SH-SY5Y (cell line): ENCODE results near the gene CRAT.

ENCODE experiments used
- GATA2 ChIP-seq: IDR thresholded peaks from 2 replicates; pipeline ENCODE4 v1.6.1; 2011; ENCODE audit warnings: mild to moderate bottlenecking, low read depth, low read length
- GATA3 ChIP-seq: IDR thresholded peaks from 2 replicates; pipeline ENCODE4 v1.6.1; 2011; ENCODE audit warnings: low read depth, mild to moderate bottlenecking, low read length, moderate library complexity

The CRAT gene

DNA sequence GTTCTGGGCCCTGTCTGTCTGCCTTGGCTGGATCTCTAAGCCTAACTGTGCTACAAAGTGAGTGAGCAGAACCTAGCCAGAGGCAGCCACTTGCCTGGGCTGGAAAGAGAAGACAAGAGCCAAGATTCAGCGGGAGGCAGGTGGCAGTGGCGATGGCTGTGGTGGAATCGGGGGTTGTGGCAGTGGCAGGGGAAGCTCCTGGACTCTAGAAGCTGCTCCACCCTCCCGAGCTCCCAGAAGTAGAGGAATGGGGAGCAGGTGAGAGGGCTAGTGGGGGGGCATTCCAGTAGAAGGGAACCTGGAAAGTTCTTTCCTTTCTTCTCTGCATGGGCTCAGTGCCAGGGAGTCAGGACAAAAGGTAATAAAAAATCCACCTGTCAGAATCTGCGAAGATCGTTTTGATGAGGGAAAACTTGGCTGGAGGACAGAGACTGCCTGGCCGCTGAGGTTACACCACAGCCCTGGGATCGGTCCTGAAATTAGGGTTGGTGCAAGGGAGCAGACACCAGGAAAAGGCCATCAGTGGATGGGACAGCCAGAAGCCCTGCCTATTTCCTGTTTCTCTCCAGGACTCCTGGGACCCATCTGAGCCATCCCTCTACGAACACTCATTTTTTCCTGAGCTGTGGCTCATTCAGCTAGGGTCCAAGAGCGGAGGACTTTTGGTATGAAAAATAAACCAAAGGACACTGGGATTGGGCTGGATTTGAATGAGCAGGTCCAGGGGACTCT, 1.6 kb downstream of the CRAT start:
- no peak for TF ChIP-seq GATA2

DNA sequence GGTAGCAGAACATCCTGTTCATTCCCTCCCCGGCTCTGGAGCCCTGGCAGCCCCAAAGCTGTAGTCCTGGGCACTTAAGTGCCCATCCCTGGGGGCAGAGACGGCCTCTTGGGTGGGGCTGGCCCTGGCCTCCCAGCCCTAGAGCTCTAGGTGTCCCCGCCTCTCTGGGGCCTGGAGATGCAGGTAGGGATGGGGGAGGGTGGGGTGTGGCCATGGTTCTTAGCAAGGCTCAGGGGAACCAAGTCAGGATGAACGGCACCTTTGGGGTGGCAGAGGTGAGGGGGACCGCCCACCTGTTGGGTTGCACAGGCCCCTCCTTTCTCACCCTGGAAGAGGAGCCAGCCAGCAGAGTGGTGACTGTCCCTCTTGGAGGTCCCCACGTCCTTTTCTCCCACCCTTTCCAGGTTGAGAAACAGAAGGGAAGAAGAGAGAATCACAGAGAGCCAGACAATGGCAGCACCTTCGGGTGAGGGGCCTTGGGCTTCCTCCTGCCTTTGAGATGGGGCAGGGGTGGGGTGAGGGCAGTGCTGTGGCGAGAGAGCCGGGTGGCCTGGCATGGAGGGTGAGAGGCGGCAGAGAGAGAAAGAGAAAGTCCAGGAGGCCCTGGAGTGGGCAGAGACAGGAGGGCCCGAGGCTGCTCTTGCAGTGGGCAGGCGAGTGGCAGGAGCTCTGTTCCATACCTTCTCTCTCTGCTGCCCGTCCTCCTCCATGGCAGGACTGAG, 2.3 kb downstream of the CRAT start:
- TF ChIP-seq GATA3 (no peak), GATA2 (no peak)

DNA sequence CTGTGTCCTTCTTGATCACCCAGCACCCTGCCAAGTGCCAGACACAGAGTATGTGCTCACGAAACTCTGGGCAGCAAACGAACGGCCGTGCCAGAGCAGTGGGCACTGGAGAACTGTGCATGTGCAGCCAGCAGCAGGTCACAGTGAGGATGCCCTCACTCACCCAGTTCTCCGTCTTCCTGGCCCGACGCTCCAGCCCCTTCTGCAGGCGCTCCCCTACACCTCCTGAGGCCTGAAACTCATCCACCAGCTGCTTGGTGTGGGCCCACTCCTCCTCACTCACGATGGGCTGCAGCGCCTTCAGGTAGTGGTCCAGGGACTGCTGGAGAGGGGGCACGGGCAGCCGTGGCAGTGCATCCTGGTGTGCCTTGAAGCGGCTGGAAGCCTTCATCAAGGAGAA, 2.9 kb downstream of the CRAT start:
- TF ChIP-seq GATA2: no peak
- no peak for TF ChIP-seq GATA3

DNA sequence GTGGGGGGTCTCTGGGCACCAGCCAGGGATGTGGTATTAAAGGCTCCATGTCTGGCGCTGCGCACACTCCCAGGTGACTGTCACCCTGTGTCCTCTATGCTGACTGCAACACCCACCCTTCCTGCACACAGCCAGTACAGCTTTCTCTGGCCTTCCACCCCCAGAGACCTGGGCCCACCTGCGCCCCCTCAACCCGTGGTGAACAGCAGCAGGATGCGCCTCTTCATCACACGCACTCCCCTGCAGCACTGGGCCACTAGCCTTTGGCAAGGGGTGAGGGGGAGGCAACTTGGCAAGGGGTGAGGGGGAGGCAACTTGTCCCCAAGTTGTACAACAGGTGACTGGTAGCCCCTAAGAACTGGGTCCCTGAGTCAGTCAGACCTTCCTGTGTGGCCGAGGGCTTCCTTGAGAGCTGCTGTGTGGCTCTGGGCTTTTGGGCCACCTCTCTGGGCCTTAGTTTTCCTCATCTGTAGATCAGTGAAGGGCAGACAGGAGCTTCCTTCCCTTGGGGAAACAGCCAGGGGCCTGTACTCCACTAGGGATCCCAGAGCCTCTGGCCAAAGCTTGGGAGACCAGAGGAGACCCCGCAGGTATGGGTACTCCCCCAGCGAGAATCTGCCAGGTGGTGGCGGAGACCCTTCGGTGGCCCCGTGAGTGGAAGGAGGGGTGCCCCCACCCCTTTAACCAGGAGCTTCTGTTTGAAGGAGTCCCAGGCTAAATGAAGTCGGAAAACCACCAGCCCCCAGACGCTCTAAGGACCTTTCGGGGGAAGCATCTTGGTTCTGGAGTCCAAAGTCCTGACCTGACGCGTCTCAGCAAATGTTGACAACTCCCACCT, 4.5 kb downstream of the CRAT start:
- no peak for TF ChIP-seq GATA2
- no peak for TF ChIP-seq GATA3

DNA sequence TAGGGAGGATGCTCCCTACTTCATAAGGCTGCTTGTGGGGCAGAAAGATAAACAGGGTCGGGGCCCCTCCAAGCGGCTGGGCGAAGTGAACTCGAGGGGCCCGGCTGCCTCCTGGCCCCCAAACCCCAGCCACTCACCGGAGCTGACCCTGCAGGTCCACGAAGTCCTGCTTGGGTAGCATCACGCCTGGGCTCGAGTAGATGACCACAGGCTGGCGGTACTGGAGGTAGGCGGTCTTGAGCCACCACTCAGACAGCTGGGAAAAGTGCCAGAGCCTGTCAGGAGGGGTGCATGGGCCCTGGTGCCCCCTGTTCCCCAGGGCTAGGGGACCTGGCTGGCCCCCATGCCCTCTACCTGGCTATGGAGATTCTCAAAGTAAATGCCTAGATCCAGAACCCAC, 6.5 kb downstream of the CRAT start:
- no peak for TF ChIP-seq GATA2
- TF ChIP-seq GATA3: no peak

DNA sequence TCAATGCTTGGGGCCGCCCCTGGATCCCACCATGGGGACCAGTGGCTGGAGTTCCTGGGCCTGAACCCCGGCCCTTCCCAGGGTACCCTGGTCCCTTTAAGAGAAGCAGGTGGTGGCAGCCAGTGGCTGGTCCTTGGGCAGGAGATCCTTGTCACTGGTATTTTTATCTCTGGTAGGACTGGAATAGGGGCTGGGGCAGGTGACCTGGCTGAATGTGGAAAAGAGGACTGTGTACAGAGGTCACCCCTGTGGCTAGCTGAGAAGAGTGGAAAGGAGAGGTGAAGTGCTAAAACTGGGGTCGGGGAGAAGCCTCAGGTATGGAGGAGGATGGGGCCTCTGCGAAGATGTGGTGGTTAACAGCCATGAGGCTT, 7.0 kb downstream of the CRAT start:
- TF ChIP-seq GATA2: no peak
- no peak for TF ChIP-seq GATA3

DNA sequence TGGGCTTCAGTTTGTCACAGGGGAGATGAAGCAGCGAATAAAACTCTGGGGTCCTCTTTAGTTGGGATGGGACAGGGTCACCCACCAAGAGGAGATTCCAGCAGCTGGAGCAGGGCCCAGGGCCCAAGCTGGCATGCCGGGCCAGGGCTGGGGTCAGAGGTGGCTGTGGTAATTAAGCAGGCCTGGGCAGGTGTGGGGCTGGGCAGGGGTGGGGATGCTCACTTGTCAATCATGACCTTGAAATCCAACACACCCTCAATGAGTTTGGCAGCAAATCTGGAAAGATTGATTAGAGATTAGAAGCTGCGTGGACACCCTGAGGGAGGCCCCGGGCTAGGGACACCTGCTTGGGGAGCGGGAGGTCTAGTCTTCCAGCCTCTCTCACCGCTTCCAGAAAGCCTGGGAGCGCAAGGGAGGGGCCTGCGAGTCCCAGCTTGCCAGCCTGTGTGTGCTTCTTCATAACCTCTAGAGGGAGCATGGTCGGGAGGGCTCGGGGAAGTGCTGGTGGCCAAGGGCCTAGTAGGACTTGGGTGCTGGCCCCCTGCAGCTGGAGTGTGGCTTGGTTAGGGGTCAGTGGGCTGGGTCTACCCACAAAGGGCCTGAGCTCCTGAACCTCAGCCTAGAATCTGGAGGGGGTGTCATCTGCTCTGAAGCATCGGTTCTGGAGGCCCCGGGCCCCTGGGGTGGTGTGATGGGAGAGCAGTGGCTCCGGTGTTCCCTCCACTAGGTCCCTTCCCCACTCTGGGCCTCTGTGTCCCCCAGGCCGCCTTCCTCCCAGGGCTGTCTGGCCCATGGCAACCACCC, 7.6 kb downstream of the CRAT start:
- no peak for TF ChIP-seq GATA2
- TF ChIP-seq GATA3: no peak

DNA sequence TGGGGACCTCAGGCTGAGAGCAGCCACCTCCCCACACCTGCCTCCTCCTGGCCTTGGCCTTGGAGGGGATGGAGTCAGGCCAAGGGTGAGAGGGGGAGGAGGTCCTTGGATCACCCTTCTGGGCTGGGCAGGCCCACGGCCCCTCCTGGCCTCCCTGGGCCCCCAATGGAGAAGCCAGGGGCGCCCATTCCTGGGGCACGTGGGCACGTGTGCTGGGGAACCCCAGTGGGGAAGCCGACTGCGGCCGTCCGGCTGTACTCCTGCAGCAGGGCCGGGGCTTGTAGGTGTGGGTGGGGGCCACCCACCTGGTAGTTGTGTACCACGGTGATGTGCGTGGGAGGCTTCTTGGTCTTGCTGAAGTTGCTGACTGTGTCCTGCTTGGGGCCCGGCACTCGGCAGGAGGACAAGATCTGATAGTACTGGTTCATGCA, 8.5 kb downstream of the CRAT start:
- TF ChIP-seq GATA2 (no peak), GATA3 (no peak)

DNA sequence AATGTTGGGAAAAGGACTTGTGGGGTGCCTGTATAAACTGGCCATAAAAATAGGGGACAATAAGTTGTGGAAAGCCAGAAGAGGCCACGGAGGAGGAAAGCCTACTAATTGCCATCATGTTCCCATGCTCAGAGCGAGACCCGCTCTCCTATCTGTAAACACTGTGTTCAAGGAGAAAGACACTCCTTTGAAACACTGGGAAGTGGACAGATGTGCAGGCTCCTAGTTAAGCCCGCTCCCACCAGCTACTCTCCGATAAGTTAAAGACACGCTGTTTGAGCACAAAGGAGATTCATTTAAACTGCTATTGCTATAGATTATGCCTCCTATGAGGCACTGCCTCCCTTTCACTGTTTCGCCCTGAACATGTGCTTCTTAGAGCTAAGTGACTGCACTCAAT, 9.3 kb downstream of the CRAT start:
- TF ChIP-seq GATA2 (no peak), GATA3 (no peak)

DNA sequence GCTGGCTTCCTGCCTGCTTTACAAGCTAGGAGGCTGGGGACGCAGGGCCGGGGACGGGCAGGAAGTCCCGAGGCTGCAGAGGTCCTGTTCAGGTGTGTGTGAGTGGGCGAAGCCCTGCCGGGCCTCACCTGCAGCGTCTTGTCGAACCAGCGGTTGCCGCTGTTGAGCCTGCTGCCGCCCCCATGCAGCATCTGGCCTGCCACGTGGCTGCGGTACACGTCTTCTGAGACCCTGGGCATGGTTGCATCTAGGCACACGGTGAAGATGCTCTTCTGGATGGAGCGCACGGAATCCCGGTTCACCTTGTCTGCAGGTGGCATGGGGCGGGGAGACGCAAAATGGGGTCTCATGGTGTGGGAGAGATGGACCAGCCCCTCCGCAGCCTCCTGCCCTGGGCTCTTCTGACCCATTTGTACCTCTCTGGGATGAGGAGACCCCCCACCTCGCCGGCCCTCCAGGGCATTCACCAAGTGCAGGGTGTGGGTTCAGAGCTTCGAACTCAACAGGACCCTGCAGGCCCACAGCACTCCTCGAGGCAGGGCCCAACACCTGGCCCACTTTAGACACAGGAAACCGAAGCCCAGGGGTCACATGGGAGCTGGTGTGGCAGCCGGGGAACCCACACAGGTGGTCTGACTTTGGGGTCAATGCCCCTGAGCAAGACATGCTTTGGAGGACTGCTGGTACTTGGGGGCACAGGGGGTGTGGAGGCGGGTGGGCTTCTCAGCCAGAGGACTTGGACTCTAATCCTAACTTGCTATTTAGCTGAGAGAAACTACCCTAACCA, 10.0 kb downstream of the CRAT start:
- no peak for TF ChIP-seq GATA2
- TF ChIP-seq GATA3: no peak

DNA sequence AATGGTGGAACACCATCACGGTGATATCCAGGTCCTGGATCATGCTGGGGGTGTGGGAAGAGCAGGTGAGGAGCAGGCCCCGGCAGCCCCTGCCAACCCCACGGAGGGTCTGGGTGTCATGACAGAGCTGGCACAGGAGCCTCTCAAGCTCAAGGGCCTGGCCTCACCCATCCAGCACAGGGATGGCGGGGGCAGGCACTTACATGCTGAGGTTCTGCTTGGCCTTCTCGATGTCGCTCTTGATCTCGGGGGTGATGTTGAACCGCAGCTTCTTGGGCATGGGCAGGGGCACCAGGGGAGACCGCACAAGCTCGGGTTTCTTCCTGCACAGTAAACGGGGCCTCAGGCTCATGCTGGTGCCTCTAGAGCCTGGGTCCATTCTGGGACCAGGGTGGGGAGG, 12.3 kb downstream of the CRAT start:
- TF ChIP-seq GATA2 (no peak), GATA3 (no peak)

DNA sequence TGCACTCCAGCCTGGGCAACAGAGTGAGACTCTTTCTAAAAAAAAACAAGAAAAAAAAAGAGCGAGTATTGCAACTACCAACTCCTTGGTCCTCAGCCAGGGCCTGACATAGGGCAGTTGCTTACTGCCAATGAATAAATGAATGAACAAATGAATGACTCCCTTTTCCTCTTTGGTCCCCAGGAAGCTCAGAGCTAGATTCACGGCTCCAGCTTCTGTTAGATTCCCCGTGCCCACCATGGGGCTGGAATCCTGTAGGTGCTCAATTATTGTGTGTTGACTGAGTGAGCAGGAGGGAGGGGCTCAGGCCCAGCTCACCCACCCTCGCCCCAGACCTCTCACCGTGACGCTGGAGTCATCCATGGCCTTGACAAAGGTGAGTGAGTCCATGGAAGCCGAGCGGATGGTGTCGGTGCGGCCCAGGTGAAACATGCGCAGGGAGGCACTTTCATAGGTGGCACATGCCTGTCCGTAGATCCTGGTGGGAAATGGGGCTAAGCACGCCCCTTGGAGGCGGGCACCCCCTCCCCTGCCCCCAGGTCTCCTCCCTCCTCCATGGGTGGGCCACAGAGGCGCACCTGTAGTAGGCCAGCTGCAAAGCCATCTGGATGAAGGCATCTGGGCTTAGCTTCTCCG, 12.8 kb downstream of the CRAT start:
- TF ChIP-seq GATA3 (no peak), GATA2 (no peak)

DNA sequence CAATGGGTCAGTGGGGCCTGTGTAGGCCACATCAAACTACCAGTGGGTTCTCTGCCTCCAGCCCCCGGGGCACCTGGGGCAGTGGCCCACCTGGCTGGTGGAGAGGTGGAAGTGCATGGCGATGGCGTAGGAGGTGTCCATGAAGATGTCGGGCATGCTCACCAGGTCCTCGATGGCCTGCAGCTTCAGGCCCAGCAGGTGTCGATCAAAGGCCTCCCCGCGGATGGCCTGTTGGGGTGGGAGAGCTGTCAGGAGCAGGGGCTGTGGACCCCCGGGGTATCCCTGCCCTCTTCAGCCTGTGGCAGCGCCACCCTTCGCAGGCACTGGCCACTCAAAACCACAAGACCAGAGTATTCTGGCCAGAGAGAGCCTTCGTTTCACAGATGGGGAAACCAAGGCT, 14.7 kb downstream of the CRAT start:
- TF ChIP-seq GATA2 (no peak), GATA3 (no peak)
